ENCODE results near the gene ATF6. TPM values are rescaled to one million over a fixed set of nuclear protein-coding genes. Genes with fewer than 3 reads are reported as not detected.
A peak's percentile ranks its signal among the peaks of the same experiment; 100 is the strongest.

The ATF6 gene
- total RNA-seq, 1 donor from 2014 or later: 21.1 TPM

- no peaks in the 10 kb centered on the region for H3K36me3 ChIP-seq
- TF ChIP-seq CTCF (IDR thresholded peaks at IDR 0.05) (no peak), POLR2A (IDR thresholded peaks at IDR 0.05) (no peak), POLR2AphosphoS5 (IDR thresholded peaks at IDR 0.05; ENCODE audit: insufficient read depth in 1 of 2, low read depth in 1 of 2) (no peak)
Observed at GRCh38 chr1:161962091-161962887, 196.2 kb downstream of the ATF6 start.

GRCh38 chr1:161966067-161966466 lies 199.9 kb downstream of the ATF6 start:
- intact Hi-C loops (cut with DNase I): no loop called here
- Histone ChIP-seq H3K27me3 (no peaks in the 10 kb centered on the region), H3K4me1 (no peaks in the 10 kb centered on the region), H3K36me3 (no peaks in the 10 kb centered on the region), H3K4me3 (no peak overlapping the region), H3K9me3 (no peaks in the 10 kb centered on the region), H3K27ac (no peak overlapping the region)
- no peak for DNase-seq (ENCODE audit: extremely low spot score in 2 of 2)
- TF ChIP-seq POLR2AphosphoS5 (IDR thresholded peaks at IDR 0.05; ENCODE audit: insufficient read depth in 1 of 2, low read depth in 1 of 2): no peak
- no peak for TF ChIP-seq POLR2A (IDR thresholded peaks at IDR 0.05)
- no peak for TF ChIP-seq CTCF (IDR thresholded peaks at IDR 0.05)

More at GRCh38 chr1:161962091-161962887, 196.2 kb downstream of the ATF6 start:
- Histone ChIP-seq H3K27ac (peak overlapping the region; percentile 56), H3K4me1 (no peaks in the 10 kb centered on the region), H3K9me3 (no peaks in the 10 kb centered on the region), H3K4me3 (peak overlapping the region; percentile 19 to 34), H3K27me3 (no peaks in the 10 kb centered on the region)
- intact Hi-C loops (cut with DNase I): no loop called here
- no peak for DNase-seq (ENCODE audit: extremely low spot score in 2 of 2)

DNA sequence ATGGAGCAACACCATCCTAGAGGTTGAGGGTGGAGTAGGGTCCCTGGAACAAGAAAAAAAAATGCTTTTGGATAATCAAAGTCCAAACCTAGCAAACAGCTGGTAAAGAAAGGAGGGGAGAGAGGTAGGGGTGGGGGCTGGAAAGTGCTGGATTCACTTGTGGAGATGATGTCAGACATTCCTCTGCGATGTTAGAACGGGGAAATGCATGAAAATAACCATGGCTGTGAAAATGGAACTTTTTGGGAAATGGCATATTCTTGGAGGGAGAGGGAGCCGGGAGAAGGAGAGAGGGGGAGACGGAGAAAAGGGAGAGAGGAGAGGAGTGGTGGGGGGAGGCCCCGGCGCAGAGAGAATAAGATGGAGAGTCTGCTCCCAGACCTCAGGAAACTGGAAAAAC lies 203.9 kb downstream of the ATF6 start:
- no peaks in the 10 kb centered on the region for H3K9me3 ChIP-seq
- H3K36me3 ChIP-seq: no peaks in the 10 kb centered on the region
- no peak overlapping the region for H3K4me3 ChIP-seq
- intact Hi-C loops (cut with DNase I): no loop called here
- TF ChIP-seq POLR2A (IDR thresholded peaks at IDR 0.05) (no peak), CTCF (IDR thresholded peaks at IDR 0.05) (no peak), POLR2AphosphoS5 (IDR thresholded peaks at IDR 0.05; ENCODE audit: insufficient read depth in 1 of 2, low read depth in 1 of 2) (no peak)
- no peak overlapping the region for H3K27ac ChIP-seq
- no peaks in the 10 kb centered on the region for H3K4me1 ChIP-seq
- no peak for DNase-seq (ENCODE audit: extremely low spot score in 2 of 2)
- H3K27me3 ChIP-seq: no peaks in the 10 kb centered on the region

DNA sequence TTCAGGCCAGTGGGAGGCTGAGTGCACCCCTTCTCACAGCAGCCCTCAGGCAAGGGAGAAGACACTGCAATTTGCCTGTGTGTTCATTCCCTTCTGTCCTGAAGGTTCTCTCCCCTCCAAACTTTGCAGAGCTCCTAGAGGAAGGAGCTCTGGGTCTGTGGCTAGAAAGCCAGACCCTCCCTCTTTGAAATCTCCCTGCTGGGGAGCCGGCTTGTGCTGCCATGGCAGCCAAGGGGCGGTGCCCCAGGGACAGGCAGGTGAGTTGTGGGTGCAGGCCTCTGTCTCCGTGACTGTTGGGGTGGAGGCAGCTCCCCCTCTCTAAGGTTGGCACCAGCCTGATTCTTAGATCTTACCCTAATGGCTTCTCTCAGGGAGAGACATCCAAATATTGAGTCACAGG lies 204.5 kb downstream of the ATF6 start:
- H3K4me1 ChIP-seq: no peaks in the 10 kb centered on the region
- DNase-seq (ENCODE audit: extremely low spot score in 2 of 2): no peak
- no peak overlapping the region for H3K4me3 ChIP-seq
- TF ChIP-seq POLR2A (IDR thresholded peaks at IDR 0.05) (no peak), POLR2AphosphoS5 (IDR thresholded peaks at IDR 0.05; ENCODE audit: insufficient read depth in 1 of 2, low read depth in 1 of 2) (no peak), CTCF (IDR thresholded peaks at IDR 0.05) (no peak)
- H3K36me3 ChIP-seq: no peaks in the 10 kb centered on the region
- intact Hi-C loops (cut with DNase I): no loop called here
- H3K27me3 ChIP-seq: no peaks in the 10 kb centered on the region
- H3K27ac ChIP-seq: no peak overlapping the region
- no peaks in the 10 kb centered on the region for H3K9me3 ChIP-seq

DNA sequence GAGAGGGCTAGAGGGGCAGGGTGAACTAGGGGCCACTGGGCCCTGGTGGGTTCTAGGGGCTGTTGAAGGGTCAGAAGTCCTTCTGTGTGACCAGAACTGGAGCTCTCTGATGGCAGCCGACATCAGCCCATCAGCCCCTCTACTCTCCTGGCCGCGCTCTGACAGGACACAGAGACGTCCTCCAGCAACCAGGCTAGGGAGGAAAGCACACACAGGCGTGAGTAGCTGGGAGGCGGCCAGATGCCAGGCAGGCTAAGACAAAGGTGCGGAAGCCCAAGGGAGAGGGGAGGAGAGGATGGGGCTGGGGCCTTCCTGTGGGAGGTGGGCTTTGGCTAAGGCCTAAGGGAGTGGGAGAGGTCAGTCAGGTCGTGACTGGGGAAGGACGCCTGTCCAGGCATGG lies 206.7 kb downstream of the ATF6 start:
- H3K4me1 ChIP-seq: no peaks in the 10 kb centered on the region
- no peak overlapping the region for H3K4me3 ChIP-seq
- H3K36me3 ChIP-seq: no peaks in the 10 kb centered on the region
- DNase-seq (ENCODE audit: extremely low spot score in 2 of 2): no peak
- H3K27me3 ChIP-seq: no peaks in the 10 kb centered on the region
- H3K27ac ChIP-seq: no peak overlapping the region
- TF ChIP-seq POLR2AphosphoS5 (IDR thresholded peaks at IDR 0.05; ENCODE audit: insufficient read depth in 1 of 2, low read depth in 1 of 2) (no peak), CTCF (IDR thresholded peaks at IDR 0.05) (no peak), POLR2A (IDR thresholded peaks at IDR 0.05) (no peak)
- intact Hi-C loops (cut with DNase I): no loop called here
- no peaks in the 10 kb centered on the region for H3K9me3 ChIP-seq
